SKM-1 treated with dmso at 0.1 percent for 144 hours (cell line): ENCODE data around the gene LHX5.

Experiments
- DNase-seq: peaks from one replicate; lab custom pipeline; 2025; ENCODE audit not compliant: unreplicated experiment; lab: John Stamatoyannopoulos, UW

LHX5 gene

DNA sequence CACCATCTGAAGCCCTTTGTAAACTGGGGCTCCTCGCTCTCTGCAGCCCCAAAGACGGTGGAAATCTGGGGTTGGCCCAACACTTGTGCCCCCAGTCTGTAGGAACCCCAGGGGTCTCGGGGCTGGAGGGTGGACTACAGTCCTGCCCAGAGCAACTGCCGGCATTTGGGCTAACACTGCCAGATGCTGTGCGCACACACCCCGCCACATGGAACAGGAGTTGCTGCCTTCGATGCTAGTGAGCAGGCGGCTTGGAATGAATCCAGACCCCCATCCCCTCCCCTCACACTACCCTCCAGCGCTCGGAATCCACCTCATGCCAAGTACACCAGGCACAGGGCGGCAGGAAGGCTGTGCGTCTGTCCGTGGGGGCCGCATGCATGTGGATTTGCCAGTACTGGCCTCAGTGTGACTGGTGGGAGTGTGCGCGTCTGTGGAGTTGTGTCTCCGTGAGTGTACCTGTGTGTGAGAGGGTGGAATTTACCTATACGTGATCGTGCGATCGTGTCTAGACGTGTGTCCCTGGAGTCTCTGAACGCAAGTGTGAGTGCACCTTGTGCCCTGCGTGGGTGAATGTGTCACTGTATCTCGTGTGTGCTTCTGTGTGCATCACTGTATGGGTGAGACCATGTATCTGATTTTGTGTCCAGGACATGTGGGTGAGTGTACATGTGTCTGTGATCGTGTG is 5.1 kb downstream of the LHX5 start:
- no peak for DNase-seq

- DNase-seq, result no peak
Measured at GRCh38 chr12:113465808-113466453, 5.7 kb downstream of the LHX5 start.

- no peak for DNase-seq
Measured at GRCh38 chr12:113464852-113465719, 6.6 kb downstream of the LHX5 start.

DNA sequence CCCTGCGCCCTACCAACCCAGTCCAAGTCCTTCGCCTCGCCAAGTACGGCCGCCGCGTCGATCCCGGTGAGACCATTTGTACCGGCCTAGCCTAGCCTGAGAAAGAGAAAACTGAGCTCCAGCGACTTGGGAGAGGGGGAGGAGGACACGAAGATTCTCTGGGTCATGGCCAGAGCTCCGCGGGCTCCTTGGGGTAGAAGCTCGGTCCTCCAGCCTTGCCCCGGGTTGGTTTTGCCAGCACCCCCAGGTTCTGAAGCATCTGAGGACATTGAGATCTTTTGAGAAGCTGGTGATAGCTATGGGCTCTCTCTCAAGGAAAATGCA is 7.3 kb downstream of the LHX5 start:
- DNase-seq, result no peak

- no peak for DNase-seq
Measured at GRCh38 chr12:113463746-113464451, 7.8 kb downstream of the LHX5 start.

DNA sequence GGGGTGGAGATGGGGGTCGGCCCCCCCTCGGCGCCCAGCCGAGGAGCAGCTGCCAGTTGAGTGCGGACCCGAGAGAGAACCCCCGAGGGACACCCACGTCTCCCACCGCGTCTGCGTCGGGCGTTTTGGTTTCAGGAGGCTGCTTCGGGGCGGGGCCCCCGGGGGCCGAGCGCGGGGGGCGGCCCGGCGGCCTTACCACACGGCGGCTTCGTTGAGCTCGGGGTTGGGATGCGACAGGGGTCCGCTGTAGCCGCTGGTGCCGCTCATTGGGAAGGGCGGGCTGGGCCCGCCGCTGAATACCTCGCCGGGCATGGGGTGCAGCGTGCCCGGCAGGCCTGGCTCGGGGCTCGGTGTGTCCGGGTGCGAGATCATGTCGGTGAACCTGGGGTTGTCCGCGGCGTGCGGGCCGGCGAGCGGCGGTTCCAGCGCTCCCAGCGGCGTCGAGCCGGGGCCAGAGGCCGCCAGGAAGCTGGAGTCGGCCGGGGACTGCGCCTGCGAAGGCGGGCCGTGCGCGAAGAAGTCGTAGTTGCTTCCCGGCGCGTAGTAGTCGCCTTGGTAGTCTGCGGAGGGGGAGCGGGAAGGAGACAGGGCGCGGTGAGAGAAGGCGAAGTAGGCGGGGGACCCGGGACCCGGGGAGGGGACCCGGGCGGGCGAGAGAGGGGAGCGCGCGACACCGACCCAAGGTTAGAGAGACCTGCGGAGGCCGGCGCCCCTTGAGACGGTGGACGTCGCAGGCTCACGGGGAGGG is 8.5 kb downstream of the LHX5 start:
- DNase-seq, result no peak

GRCh38 chr12:113462117-113462774 is 9.4 kb downstream of the LHX5 start:
- peak; percentile 14 for DNase-seq

GRCh38 chr12:113461666-113462065 is 10.0 kb downstream of the LHX5 start:
- peak; percentile 14 for DNase-seq

DNA sequence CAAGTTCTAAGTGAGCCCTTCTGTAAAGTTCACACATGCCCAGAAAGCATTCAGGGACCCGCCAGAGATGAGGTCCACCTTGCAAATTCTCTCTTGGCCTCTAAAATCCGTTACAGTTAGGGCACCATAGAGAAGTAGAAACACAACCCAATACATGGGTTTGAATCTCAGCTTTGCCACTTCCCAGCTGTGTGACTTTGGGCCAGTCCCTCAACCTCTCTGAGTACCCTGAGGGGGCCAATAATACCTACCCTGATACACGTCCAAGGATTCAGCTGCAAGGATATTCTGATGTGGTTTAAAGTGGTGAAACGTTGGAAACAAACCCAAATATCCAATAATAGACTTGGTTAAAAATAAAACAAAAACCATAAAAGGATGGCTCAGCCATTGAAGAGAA is 11.7 kb downstream of the LHX5 start:
- no peak for DNase-seq

DNA sequence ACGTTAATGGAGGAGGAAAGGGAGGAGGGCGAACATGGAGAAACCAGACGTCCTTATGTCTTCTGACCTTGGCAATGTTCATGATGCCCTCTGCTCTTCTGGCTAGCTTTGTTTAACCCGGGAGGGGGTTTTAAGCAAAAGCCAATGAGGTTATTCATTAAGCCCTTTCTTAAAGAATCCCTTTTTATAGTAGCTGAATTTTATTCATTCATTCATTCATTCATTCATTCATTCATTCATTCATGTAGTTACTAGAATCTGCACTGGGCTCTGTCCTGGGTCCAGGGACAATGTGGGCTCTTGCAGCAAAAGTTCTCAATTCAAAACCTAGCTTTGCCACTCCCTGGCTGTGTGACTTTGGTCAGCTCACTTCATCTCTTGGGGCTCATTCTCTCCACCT is 14.0 kb downstream of the LHX5 start:
- no peak for DNase-seq

GRCh38 chr12:113457185-113457584 is 14.5 kb downstream of the LHX5 start:
- no peak for DNase-seq

GRCh38 chr12:113456761-113457160 is 14.9 kb downstream of the LHX5 start:
- DNase-seq, result no peak

GRCh38 chr12:113456199-113456598 is 15.5 kb downstream of the LHX5 start:
- DNase-seq, result no peak

GRCh38 chr12:113453330-113453729 is 18.3 kb downstream of the LHX5 start:
- no peak for DNase-seq

DNA sequence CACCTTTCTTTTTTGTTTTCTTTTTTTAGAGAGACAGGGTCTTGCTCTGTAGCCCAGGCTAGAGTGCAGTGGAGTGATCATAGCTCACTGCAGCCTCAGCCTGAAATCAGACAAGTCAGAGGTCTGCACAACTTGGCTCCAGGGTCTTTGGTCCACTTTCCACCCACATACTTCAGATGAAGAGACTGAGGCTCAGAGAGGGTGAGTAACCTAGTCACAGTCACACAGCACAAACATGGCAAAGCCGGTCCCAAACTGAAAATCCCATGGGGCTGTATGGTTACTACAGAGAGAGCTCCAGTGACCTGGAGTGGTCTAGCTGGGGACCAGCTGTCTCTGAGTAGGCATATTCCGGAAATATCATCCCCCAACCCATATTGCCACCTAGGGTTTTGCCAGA is 19.2 kb downstream of the LHX5 start:
- no peak for DNase-seq

DNA sequence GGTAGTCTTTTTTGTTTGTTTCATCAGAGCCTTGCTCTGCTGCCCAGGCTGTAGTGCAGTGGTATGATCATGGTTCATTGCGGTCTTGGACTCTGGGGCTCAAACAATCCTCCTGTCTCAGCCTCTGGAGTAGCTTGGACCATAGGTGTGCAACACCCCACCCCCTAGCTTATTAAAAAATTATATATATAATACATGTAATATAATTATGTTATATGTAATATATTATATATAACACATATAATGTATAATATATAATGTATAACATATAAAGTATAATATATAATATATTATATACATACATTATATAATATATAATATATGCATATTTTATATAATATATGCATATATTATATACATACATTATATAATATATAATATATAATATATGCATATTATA is 21.8 kb downstream of the LHX5 start:
- no peak for DNase-seq

GRCh38 chr12:113449299-113449698 is 22.4 kb downstream of the LHX5 start:
- no peak for DNase-seq

DNA sequence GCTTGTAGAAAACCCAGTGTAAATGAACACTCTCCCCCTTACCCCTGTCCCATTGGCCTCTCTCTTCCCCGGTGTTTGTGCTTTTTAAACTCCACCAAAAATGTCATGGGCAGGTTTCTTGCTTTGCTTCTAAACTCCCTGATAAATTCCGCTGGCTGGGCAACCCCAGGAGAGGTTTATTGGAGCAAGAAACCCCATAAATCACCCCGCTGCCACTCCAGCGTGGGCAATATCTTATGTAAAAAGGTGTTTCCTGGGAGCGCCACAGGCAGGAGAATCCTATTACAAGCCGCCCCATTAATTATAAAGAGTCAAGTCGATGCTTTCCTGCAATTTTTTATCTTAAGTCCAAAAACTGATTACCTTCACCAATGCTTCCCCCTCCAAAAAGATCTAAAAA is 22.8 kb downstream of the LHX5 start:
- DNase-seq, result no peak

- DNase-seq, result no peak
Measured at GRCh38 chr12:113445544-113446171, 26.0 kb downstream of the LHX5 start.

GRCh38 chr12:113443030-113443539 is 28.6 kb downstream of the LHX5 start:
- no peak for DNase-seq
